ENCODE measurements around the gene P3R3URF.

- TF ChIP-seq CTCF (tag by site-specific recombination; IDR thresholded peaks at IDR 0.05) (no peak), ZNF221 (tag by site-specific recombination; IDR thresholded peaks at IDR 0.05; ENCODE audit: borderline replicate concordance) (no peak), ZNF555 (tag by site-specific recombination; conservative IDR thresholded peaks at IDR 0.05) (no peak), ZNF10 (tag by site-specific recombination; IDR thresholded peaks at IDR 0.05) (no peak), KLF10 (tag by site-specific recombination; IDR thresholded peaks at IDR 0.05) (no peak), ZNF157 (tag by site-specific recombination; IDR thresholded peaks at IDR 0.05) (no peak), ZNF311 (tag by site-specific recombination; IDR thresholded peaks at IDR 0.05; ENCODE audit: borderline replicate concordance) (no peak)
- TF ChIP-seq, protein P1, sequence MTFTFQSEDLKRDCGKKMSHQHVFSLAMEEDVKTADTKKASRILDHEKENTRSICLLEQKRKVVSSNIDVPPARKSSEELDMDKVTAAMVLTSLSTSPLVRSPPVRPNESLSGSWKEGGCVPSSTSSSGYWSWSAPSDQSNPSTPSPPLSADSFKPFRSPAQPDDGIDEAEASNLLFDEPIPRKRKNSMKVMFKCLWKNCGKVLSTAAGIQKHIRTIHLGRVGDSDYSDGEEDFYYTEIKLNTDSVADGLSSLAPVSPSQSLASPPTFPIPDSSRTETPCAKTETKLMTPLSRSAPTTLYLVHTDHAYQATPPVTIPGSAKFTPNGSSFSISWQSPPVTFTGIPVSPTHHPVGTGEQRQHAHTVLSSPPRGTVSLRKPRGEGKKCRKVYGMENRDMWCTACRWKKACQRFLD (tag by site-specific recombination; IDR thresholded peaks at IDR 0.05) = no peak
Measured at GRCh38 chr1:46215504-46215903, 39.2 kb upstream of the P3R3URF start.
